SK-N-SH (cell line): ENCODE data around the gene NLRC5. TPM values are rescaled to one million over a fixed set of nuclear protein-coding genes. Genes with fewer than 3 reads are reported as not detected.

Source experiments
- CTCF ChIA-PET: fragments of 300-600, 350-600 bp; formaldehyde crosslinking; extraction: SDS; loops from one replicate; lab custom pipeline; 2021; lab: Yijun Ruan, JAX
- POLR2A ChIA-PET: fragments of 350-600 bp; sonication (Branson Sonifier 250); formaldehyde crosslinking; extraction: SDS; loops from one replicate; lab custom pipeline; 2020; ENCODE audit warnings: antibody characterized with exemption, inconsistent platforms; lab: Yijun Ruan, JAX
- DNase-seq: peaks from one replicate; pipeline ENCODE4 v3.0.0; 2012
- H2AFZ ChIP-seq: fragments of 200-600 bp; sonication (generic); 2 replicates; pipeline ENCODE4 v1.8.1; 2016; ENCODE audit warnings: antibody characterized with exemption, mild to moderate bottlenecking, low read depth
- H3F3A ChIP-seq: fragments of 200-600 bp; sonication (generic); replicated peaks from 2 replicates; pipeline ENCODE3; 2016; ENCODE audit warnings: antibody characterized with exemption, mild to moderate bottlenecking; ENCODE audit not compliant: insufficient read depth
- H3K27ac ChIP-seq, 2 experiments: fragments of 200-500 bp in 1 of 2; fragments of 200-600 bp in 1 of 2; sonication (Bioruptor generic) in 1 of 2; sonication (generic), shearing (Covaris generic) in 1 of 2; 2 replicates each; pipeline versions ENCODE4 v1.5.1 to v1.6.1; 2014 to 2016; ENCODE audit warnings: low read depth in 2 of 2, inconsistent platforms in 1 of 2, low read length in 1 of 2, mild to moderate bottlenecking in 1 of 2, mixed read lengths in 1 of 2
- H3K27me3 ChIP-seq: fragments of 200-600 bp; sonication (generic), shearing (Covaris generic); 2 replicates; pipeline ENCODE4 v1.6.1; 2016; ENCODE audit warnings: mixed run types; ENCODE audit not compliant: insufficient read depth
- H3K36me3 ChIP-seq, 2 experiments: fragments of 200-500 bp in 1 of 2; fragments of 200-600 bp in 1 of 2; sonication (Bioruptor generic) in 1 of 2; sonication (generic) in 1 of 2; replicated peaks in 1 of 2; 2 replicates each; pipeline versions ENCODE3 to v1.5.1; 2014 to 2016; ENCODE audit warnings: low read length in 1 of 2, mild to moderate bottlenecking in 1 of 2; ENCODE audit not compliant: insufficient read depth in 2 of 2, control insufficient read depth in 1 of 2
- H3K4me1 ChIP-seq, 2 experiments: fragments of 200-500 bp in 1 of 2; fragments of 200-600 bp in 1 of 2; sonication (Bioruptor generic) in 1 of 2; sonication (generic), shearing (Covaris generic) in 1 of 2; 2 replicates each; pipeline versions ENCODE4 v1.5.1 to v1.6.1; 2014 to 2016; ENCODE audit warnings: low read depth in 1 of 2, low read length in 1 of 2, mixed run types in 1 of 2; ENCODE audit not compliant: insufficient read depth in 2 of 2, control insufficient read depth in 1 of 2
- H3K4me2 ChIP-seq: fragments of 200-600 bp; sonication (generic), shearing (Covaris generic); 2 replicates; pipeline ENCODE4 v1.6.1; 2017; ENCODE audit warnings: mixed run types
- H3K4me3 ChIP-seq, 2 experiments: fragments of 200-500 bp in 1 of 2; fragments of 200-600 bp in 1 of 2; sonication (Bioruptor generic) in 1 of 2; sonication (generic), shearing (Covaris generic) in 1 of 2; 2 replicates each; pipeline versions ENCODE4 v1.5.1 to v1.8.1; 2014 to 2016; ENCODE audit warnings: low read depth in 2 of 2, inconsistent platforms in 1 of 2, low read length in 1 of 2, mild to moderate bottlenecking in 1 of 2, mixed read lengths in 1 of 2, moderate library complexity in 1 of 2
- H3K79me2 ChIP-seq: fragments of 200-600 bp; sonication (generic); 2 replicates; pipeline ENCODE4 v1.8.1; 2017; ENCODE audit warnings: mild to moderate bottlenecking; ENCODE audit not compliant: insufficient read depth
- H3K9ac ChIP-seq: fragments of 200-600 bp; sonication (generic); 2 replicates; pipeline ENCODE4 v1.6.1; 2017; ENCODE audit warnings: mixed run types
- H3K9me2 ChIP-seq: fragments of 200-600 bp; sonication (generic); 2 replicates; pipeline ENCODE4 v1.6.1; 2017; ENCODE audit warnings: mixed run types
- H3K9me3 ChIP-seq: fragments of 200-600 bp; sonication (generic); 2 replicates; pipeline ENCODE4 v1.6.1; 2017; ENCODE audit warnings: mixed run types, mild to moderate bottlenecking, moderate library complexity
- H4K20me1 ChIP-seq: fragments of 200-600 bp; sonication (generic); 2 replicates; pipeline ENCODE4 v1.6.1; 2017; ENCODE audit warnings: mild to moderate bottlenecking, mixed run types; ENCODE audit not compliant: insufficient read depth
- ELF1 ChIP-seq: IDR thresholded peaks from 2 replicates; pipeline ENCODE4 v1.4.0; 2012
- EZH2phosphoT487 ChIP-seq: fragments of 200-600 bp; sonication (generic); IDR thresholded peaks from 2 replicates; pipeline ENCODE4 v1.6.1; 2017; ENCODE audit warnings: low read depth, mixed run types, mild to moderate bottlenecking, antibody characterized with exemption, moderate library complexity, borderline replicate concordance
- FOSL2 ChIP-seq: IDR thresholded peaks from 2 replicates; pipeline ENCODE4 v1.4.0; 2012; ENCODE audit warnings: low read depth, mild to moderate bottlenecking, moderate library complexity, borderline replicate concordance
- FOXM1 ChIP-seq: IDR thresholded peaks from 2 replicates; pipeline ENCODE4 v1.4.0; 2012; ENCODE audit warnings: low read depth, mild to moderate bottlenecking
- JUND ChIP-seq: IDR thresholded peaks from 2 replicates; pipeline ENCODE4 v1.4.0; 2012
- MXI1 ChIP-seq: IDR thresholded peaks from 2 replicates; pipeline ENCODE4 v1.6.1; 2012; ENCODE audit warnings: mild to moderate bottlenecking, low read depth, low read length, improper control_type of control experiment
- NFIC ChIP-seq: IDR thresholded peaks from 2 replicates; pipeline ENCODE4 v1.4.0; 2012; ENCODE audit warnings: borderline replicate concordance
- NRF1 ChIP-seq: IDR thresholded peaks from 2 replicates; pipeline ENCODE4 v1.6.1; 2012; ENCODE audit warnings: low read depth, mild to moderate bottlenecking, low read length
- POLR2AphosphoS5 ChIP-seq: IDR thresholded peaks from 2 replicates; pipeline ENCODE4 v1.6.1; 2012; ENCODE audit warnings: low read depth, low read length
- RAD21 ChIP-seq: IDR thresholded peaks from 2 replicates; pipeline ENCODE4 v1.6.1; 2012; ENCODE audit warnings: mild to moderate bottlenecking, low read length
- RCOR1 ChIP-seq: fragments of 150-350 bp; IDR thresholded peaks from 2 replicates; pipeline ENCODE4 v1.6.1; 2017; ENCODE audit warnings: antibody characterized with exemption, low read length
- REST ChIP-seq: IDR thresholded peaks from 2 replicates; pipeline ENCODE4 v1.6.1; 2012; ENCODE audit warnings: mild to moderate bottlenecking, low read depth, low read length, moderate library complexity
- RFX5 ChIP-seq: IDR thresholded peaks from 2 replicates; pipeline ENCODE4 v1.6.1; 2012; ENCODE audit warnings: mild to moderate bottlenecking, improper control_type of control experiment, low read length
- RXRA ChIP-seq: IDR thresholded peaks from 2 replicates; pipeline ENCODE4 v1.4.0; 2012; ENCODE audit warnings: low read depth, mild to moderate bottlenecking, borderline replicate concordance
- TCF12 ChIP-seq: IDR thresholded peaks from 2 replicates; pipeline ENCODE4 v1.4.0; 2012
- YY1 ChIP-seq: IDR thresholded peaks from 2 replicates; pipeline ENCODE4 v1.4.0; 2012; ENCODE audit warnings: low read depth, mild to moderate bottlenecking
- ZBTB33 ChIP-seq: IDR thresholded peaks from 2 replicates; pipeline ENCODE4 v1.4.0; 2012; ENCODE audit warnings: low read depth, borderline replicate concordance
- WGBS: methylation state at CpG from one replicate; pipeline ENCODE4 v1.1.6; 2017; ENCODE audit warnings: low lambda C conversion rate; 5-methylcytosine and 5-hydroxymethylcytosine counted together
- polyA plus RNA-seq, 3 experiments: library from polyadenylated mRNA; depleted of rRNA; stranded (reverse); fragments of >200 nt; gene quantifications; 2 replicates each; pipeline ENCODE4 v1.2.3, GENCODE V29; 2012

NLRC5 gene
- polyA plus RNA-seq, 1 of the 3 experiments (the other 2 are of a cell fraction) = 6.5 TPM

GRCh38 chr16:57107321-57107922, 118.1 kb downstream of the NLRC5 start:
- Histone ChIP-seq H3K4me1 (peaks cover 0 to 16% of the 10 kb centered on the region in 2 experiments; a peak in 1 of 4 replicates), H4K20me1 (0 out of 2 replicates have a peak, but pooled peaks cover 2% of the 10 kb centered on the region), H3K36me3 (no peaks in the 10 kb centered on the region), H3K4me3 (no peak overlapping the region), H3K27me3 (no peaks in the 10 kb centered on the region), H3K27ac (no peak overlapping the region; a peak in 1 of 4 replicates), H3K79me2 (peaks cover 23% of the 10 kb centered on the region; the same call in 1 of the 2 replicates), H3K9ac (no peak overlapping the region), H2AFZ (no peak overlapping the region), H3F3A (peaks cover 4% of the 10 kb centered on the region), H3K4me2 (no peak overlapping the region), H3K9me3 (no peaks in the 10 kb centered on the region), H3K9me2 (no peaks in the 10 kb centered on the region)
- POLR2A ChIA-PET = no interaction called here
- WGBS = 85% methylated on average over 9 of the region's 9 CpGs
- DNase-seq = peak; percentile 59
- CTCF ChIA-PET = interaction anchor here (1.0 to 8.6 kb wide), 2 partner anchors 10 to 15 kb away, joined by 3 to 67 read pairs; partner anchors contain the start of gene CPNE2
- TF ChIP-seq EZH2phosphoT487 = no peak
- no peak for TF ChIP-seq RXRA
- no peak for TF ChIP-seq MXI1
- no peak for TF ChIP-seq FOSL2
- TF ChIP-seq RAD21 = no peak
- TF ChIP-seq YY1 = no peak

GRCh38 chr16:57108432-57108831, 119.1 kb downstream of the NLRC5 start:
- no peaks in the 10 kb centered on the region for H3K27me3 ChIP-seq
- no peaks in the 10 kb centered on the region for H3K9me3 ChIP-seq
- 0 out of 2 replicates have a peak, but pooled peaks cover 2% of the 10 kb centered on the region for H4K20me1 ChIP-seq
- CTCF ChIA-PET = interaction anchor here (8.6 kb wide), 1 partner anchor 16 kb away, joined by 67 read pairs; the partner anchor contains the start of gene CPNE2
- peaks cover 4% of the 10 kb centered on the region for H3F3A ChIP-seq
- no peak overlapping the region for H3K4me3 ChIP-seq
- peaks cover 20% of the 10 kb centered on the region; the same call in 1 of the 2 replicates for H3K79me2 ChIP-seq
- H2AFZ ChIP-seq = no peak overlapping the region
- no peak overlapping the region for H3K4me2 ChIP-seq
- H3K9me2 ChIP-seq = no peaks in the 10 kb centered on the region
- TF ChIP-seq NFIC (no peak), RCOR1 (no peak), FOXM1 (no peak), JUND (no peak), NRF1 (no peak), ZBTB33 (no peak), REST (no peak), RFX5 (no peak), EZH2phosphoT487 (no peak), POLR2AphosphoS5 (no peak), MXI1 (no peak), RAD21 (no peak), ELF1 (no peak), TCF12 (no peak), YY1 (no peak)
- TF ChIP-seq, all 33 proteins: peak for 0
- DNase-seq = no peak
- POLR2A ChIA-PET = no interaction called here
- H3K4me1 ChIP-seq = peaks cover 0 to 16% of the 10 kb centered on the region in 2 experiments; a peak in 1 of 4 replicates
- no peak overlapping the region for H3K9ac ChIP-seq
- 82% methylated on average over 1 of the region's 1 CpG for WGBS
- no peak overlapping the region for H3K27ac ChIP-seq
- H3K36me3 ChIP-seq = peaks cover 0 to 2% of the 10 kb centered on the region in 2 experiments
